ENCODE measurements around the gene TRMT2A.
"Not testable (repeated sequence)": the region's sequence is repeated elsewhere in the genome, so short reads cannot be mapped to it uniquely, and the experiment has no call there.

TRMT2A gene

DNA sequence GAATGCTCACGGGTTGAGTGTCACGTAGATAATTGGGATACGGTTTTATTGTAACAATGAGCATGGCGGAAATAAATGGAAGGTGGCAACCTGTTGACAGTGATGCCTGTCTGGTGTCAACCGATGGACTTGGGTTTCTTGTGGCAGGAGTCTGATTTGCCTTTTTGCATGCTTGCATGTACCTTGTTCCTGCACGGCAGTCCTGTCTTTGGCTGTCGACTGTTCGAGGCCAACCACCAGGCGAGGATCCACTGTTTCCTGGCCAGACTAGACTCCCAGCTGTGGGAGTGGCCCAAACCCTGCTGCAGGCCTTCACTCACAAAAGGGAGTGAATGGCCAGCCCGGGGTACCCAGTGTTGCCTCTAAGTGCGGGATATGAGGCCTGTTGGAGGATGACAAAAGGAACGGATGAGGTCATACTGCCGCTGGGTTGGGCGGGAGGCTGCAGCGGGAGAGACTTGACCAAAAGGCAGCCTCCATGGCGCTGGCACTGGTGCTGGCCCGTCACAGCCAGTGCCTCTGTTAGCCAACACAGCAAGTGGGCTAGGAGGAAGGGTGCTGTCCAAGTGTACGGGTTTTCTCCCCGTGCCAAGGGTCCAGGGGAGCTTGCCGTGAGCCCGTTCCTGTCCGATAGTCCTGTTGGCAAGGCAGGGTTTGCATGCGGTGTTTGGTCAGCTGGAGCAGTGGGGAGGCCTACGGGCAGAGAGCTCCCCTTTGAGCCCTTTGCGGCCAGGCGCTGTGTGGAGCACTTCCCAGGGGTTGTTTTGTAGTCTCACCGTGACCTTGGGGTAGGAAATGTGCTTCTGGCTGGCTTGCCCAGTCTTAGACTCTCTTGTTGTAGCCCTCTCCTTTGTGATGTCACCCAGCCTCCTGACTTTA lies 36.0 kb downstream of the TRMT2A start:
- Mint-ChIP-seq H3K36me3 (ENCODE audit: insufficient read depth) (peaks cover 25% of the 10 kb centered on the region), H3K27ac (peak overlapping the region; percentile 35 to 90), H3K27me3 (no peaks in the 10 kb centered on the region), H3K4me3 (peak overlapping the region; percentile 56 to 89), H3K9me3 (no peaks in the 10 kb centered on the region), H3K4me1 (ENCODE audit: low read depth in 2 of 2) (peaks cover 44% of the 10 kb centered on the region in 2 donors)
- ATAC-seq (replicated peaks), result no peak
- DNase-seq, result no peak

GRCh38 chr22:20080445-20080775 lies 36.6 kb downstream of the TRMT2A start:
- Mint-ChIP-seq H3K27ac (peak overlapping the region; percentile 35 to 90), H3K4me3 (peak overlapping the region; percentile 56 to 89), H3K36me3 (ENCODE audit: insufficient read depth) (peaks cover 19% of the 10 kb centered on the region), H3K4me1 (ENCODE audit: low read depth in 2 of 2) (peaks cover 43% of the 10 kb centered on the region in 2 donors), H3K27me3 (no peaks in the 10 kb centered on the region), H3K9me3 (no peaks in the 10 kb centered on the region)
- peak; percentile 72 for ATAC-seq (replicated peaks)
- peak; percentile 54 to 55 (median 55) for DNase-seq

DNA sequence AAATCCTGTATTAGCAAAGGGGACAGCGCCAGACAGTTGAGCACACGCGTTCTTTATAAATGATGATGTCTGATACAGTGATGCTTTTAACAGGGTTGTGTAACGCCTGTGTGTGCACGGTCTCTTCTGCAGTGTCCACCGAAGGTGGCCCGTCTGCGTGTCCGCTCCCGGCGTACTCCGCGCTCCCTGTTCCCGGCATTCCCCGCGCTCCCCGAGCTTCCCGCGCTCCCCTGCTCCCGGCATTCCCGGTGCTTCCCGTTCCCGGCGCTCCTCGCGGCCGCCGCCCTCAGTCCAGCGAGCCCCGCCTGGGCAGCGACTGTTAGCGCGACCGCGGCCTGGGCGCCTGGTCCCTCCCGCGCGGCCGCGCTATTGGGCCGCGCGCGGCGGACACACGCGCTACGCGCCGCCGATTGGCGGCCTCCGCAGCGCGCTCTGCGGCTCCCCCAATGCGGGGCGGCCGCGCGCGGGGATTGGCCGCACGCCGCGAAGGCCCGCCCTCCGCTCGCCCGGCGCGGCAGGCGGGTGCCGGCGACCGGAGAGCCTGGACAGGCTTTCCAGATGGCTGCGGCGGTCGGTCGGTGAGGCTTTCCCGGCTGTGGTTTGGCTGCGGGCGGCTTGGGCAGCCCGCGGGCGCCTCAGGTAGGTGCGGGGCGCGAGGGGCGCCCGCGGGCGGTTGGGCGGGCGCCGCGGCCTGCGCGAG lies 37.1 kb downstream of the TRMT2A start, which contains the start of gene DGCR8:
TSS of gene DGCR8 (plus strand) at position 497 of the 700 bp plus-strand sequence. CDS start 5,723 bp downstream, outside the sequence.
- peaks cover 38 to 39% of the 10 kb centered on the region in 2 donors for H3K4me1 Mint-ChIP-seq (ENCODE audit: low read depth in 2 of 2)
- H3K27me3 Mint-ChIP-seq, result no peaks in the 10 kb centered on the region
- ATAC-seq (replicated peaks) (peak; percentile 91), DNase-seq (peak; percentile 51 to 69 (median 59))
- H3K4me3 Mint-ChIP-seq, result peak within 1 kb of the TSS; percentile 81 to 89
- peak within 1 kb of the TSS; percentile 35 to 90 for H3K27ac Mint-ChIP-seq
- H3K36me3 Mint-ChIP-seq (ENCODE audit: insufficient read depth), result peaks cover 14% of the 10 kb centered on the region
- H3K9me3 Mint-ChIP-seq, result no peaks in the 10 kb centered on the region

- Mint-ChIP-seq H3K9me3 (no peaks in the 10 kb centered on the region), H3K27me3 (no peaks in the 10 kb centered on the region), H3K4me1 (ENCODE audit: low read depth in 2 of 2) (peaks cover 12% of the 10 kb centered on the region in 2 donors), H3K36me3 (ENCODE audit: insufficient read depth) (peaks cover 7% of the 10 kb centered on the region), H3K4me3 (no peak overlapping the region), H3K27ac (no peak overlapping the region)
- ATAC-seq (replicated peaks) (no peak), DNase-seq (no peak)
These were observed 40.3 kb downstream of the TRMT2A start for GRCh38 chr22:20076627-20077172.

GRCh38 chr22:20071524-20071972 lies 45.5 kb downstream of the TRMT2A start:
- peaks cover 4% of the 10 kb centered on the region for H3K36me3 Mint-ChIP-seq (ENCODE audit: insufficient read depth)

GRCh38 chr22:20069331-20070042 lies 47.5 kb downstream of the TRMT2A start:
- DNase-seq (no peak), ATAC-seq (replicated peaks) (no peak)
- Mint-ChIP-seq H3K4me3 (no peak overlapping the region), H3K36me3 (ENCODE audit: insufficient read depth) (peaks cover 4% of the 10 kb centered on the region), H3K27ac (peak overlapping the region in 1 of 2 donors; percentile 57), H3K27me3 (no peaks in the 10 kb centered on the region), H3K9me3 (no peaks in the 10 kb centered on the region), H3K4me1 (ENCODE audit: low read depth in 2 of 2) (peaks cover 2 to 4% of the 10 kb centered on the region in 2 donors)

More at GRCh38 chr22:20071524-20071972, 45.5 kb downstream of the TRMT2A start:
- no peak for ATAC-seq (replicated peaks)
- Mint-ChIP-seq H3K4me1 (ENCODE audit: low read depth in 2 of 2) (peaks cover 2 to 4% of the 10 kb centered on the region in 2 donors), H3K4me3 (no peak overlapping the region), H3K27ac (no peak overlapping the region), H3K9me3 (no peaks in the 10 kb centered on the region), H3K27me3 (no peaks in the 10 kb centered on the region)
- no peak for DNase-seq

DNA sequence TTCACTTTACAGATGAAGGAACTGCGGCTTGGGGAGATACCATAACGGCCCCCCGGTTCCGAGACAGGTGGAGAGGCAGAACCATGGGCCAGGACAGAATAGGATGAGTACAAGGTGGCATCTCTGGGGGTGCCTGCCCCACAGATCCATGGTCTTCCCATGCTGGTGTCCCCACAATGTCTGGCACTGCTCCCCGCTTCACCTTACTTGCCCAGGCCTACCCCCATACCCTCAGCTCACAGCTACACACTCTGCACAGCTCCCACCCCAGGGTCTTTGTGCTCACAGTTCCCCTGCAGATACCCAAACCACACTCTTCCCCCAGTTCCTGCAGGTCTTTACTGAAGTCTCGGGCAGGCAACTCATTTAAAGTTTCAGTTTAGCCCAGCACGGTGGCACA lies 48.4 kb downstream of the TRMT2A start:
- peak overlapping the region in 1 of 2 donors; percentile 57 for H3K27ac Mint-ChIP-seq
- DNase-seq (no peak), ATAC-seq (replicated peaks) (no peak)
- H3K4me1 Mint-ChIP-seq (ENCODE audit: low read depth in 2 of 2), result peaks cover 2 to 4% of the 10 kb centered on the region in 2 donors
- H3K9me3 Mint-ChIP-seq, result no peaks in the 10 kb centered on the region
- no peak overlapping the region for H3K4me3 Mint-ChIP-seq
- no peaks in the 10 kb centered on the region for H3K27me3 Mint-ChIP-seq
- peaks cover 4% of the 10 kb centered on the region for H3K36me3 Mint-ChIP-seq (ENCODE audit: insufficient read depth)

DNA sequence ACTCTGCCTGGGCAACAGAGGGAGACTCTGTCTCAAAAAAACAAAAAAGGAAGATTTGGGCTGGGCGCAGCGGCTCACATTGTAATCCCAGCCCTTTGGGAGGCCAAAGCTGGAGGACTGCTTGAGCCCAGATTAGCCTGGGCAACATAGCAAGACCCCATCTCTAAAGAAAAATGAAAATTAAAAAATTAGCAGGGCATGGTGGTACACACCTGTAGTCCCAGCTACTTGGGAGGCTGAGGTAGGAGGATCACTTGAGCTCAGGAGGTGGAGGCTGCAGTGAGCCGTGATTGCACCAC lies 49.7 kb downstream of the TRMT2A start:
- not testable (repeated sequence) for H3K4me1 Mint-ChIP-seq (ENCODE audit: low read depth in 2 of 2); ATAC-seq (replicated peaks); H3K4me3 Mint-ChIP-seq; H3K36me3 Mint-ChIP-seq (ENCODE audit: insufficient read depth); H3K9me3 Mint-ChIP-seq; DNase-seq; H3K27ac Mint-ChIP-seq; H3K27me3 Mint-ChIP-seq

DNA sequence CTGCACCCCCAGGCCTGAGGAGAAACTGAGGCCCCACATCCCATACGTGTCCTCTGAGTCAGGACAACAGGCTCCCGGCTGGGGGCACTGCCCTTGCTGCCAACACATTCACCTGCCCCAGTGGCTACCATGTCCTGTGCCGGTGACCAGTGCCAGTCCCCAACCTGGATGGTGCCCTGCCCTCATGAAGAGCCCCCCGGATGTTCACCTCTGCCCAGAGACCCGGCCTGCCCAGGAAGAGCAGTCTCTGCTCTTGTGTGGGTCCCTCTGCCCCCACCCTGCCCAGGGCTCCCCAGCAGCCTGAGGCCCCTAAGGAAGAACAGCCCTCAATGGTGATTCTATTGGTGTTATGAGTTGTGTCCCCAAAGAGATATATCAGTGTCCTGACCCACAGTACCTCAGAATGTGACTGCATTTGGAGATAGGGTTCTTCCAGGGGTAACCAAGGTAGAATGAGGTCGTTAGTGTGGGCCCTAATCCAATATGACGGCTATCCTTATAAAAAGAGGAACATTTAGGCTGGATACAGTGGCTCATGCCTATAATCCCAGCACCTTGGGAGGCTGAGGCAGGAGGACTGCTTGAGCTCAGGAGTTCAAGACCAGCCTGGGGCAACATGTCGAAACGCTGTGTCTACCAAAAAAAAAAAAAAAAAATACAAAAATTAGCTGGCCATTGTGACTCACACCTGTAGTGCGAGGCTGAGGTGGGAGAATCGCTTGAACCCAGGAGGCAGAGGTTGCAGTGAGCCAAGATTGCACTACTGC lies 50.2 kb downstream of the TRMT2A start:
- H3K36me3 Mint-ChIP-seq (ENCODE audit: insufficient read depth), result peaks cover 10% of the 10 kb centered on the region
- peak overlapping the region in 1 of 2 donors; percentile 4 for H3K27ac Mint-ChIP-seq
- H3K27me3 Mint-ChIP-seq, result no peaks in the 10 kb centered on the region
- no peak overlapping the region for H3K4me3 Mint-ChIP-seq
- no peaks in the 10 kb centered on the region for H3K9me3 Mint-ChIP-seq
- peaks cover 2 to 7% of the 10 kb centered on the region in 2 donors for H3K4me1 Mint-ChIP-seq (ENCODE audit: low read depth in 2 of 2)
- DNase-seq, result no peak
- no peak for ATAC-seq (replicated peaks)

DNA sequence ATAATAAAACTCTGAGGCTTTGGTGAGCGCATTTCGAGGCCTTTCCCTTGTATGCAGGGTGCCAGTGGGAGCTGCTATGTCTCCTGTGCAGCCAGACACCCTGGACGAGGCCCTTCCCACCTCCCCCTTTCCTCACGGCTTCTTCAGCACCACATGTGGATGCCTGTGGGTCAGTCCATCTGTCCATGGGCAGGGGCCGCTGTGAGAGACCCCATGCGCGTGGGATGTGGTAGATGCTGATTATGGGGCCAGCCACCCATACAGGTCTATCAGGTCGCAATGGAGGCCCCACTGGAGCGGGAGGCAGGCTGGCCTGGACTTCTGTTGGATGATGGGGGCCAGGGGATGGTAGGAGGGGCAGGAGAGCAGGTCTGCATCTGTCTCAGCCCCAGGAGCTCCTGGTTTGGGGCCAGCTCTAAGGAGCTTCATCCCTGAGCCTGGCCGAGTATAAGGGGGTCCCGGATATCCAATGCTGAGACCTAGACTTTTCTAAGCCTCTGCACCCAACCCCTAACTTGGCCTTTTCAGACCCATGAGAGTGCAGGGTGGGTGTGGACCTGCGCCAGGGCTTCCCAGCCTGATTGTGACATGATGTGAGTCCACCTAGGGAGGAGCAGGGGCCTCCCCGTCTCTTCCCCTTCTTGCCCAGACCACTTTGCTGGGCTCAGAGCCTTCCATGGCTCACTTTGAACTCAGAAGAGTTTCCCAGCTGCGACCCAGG lies 51.0 kb downstream of the TRMT2A start:
- Mint-ChIP-seq H3K4me3 (no peak overlapping the region), H3K9me3 (no peaks in the 10 kb centered on the region), H3K27ac (peak overlapping the region in 1 of 2 donors; percentile 4), H3K27me3 (no peaks in the 10 kb centered on the region), H3K36me3 (ENCODE audit: insufficient read depth) (peaks cover 14% of the 10 kb centered on the region), H3K4me1 (ENCODE audit: low read depth in 2 of 2) (peaks cover 4 to 7% of the 10 kb centered on the region in 2 donors)
- no peak for DNase-seq
- no peak for ATAC-seq (replicated peaks)

DNA sequence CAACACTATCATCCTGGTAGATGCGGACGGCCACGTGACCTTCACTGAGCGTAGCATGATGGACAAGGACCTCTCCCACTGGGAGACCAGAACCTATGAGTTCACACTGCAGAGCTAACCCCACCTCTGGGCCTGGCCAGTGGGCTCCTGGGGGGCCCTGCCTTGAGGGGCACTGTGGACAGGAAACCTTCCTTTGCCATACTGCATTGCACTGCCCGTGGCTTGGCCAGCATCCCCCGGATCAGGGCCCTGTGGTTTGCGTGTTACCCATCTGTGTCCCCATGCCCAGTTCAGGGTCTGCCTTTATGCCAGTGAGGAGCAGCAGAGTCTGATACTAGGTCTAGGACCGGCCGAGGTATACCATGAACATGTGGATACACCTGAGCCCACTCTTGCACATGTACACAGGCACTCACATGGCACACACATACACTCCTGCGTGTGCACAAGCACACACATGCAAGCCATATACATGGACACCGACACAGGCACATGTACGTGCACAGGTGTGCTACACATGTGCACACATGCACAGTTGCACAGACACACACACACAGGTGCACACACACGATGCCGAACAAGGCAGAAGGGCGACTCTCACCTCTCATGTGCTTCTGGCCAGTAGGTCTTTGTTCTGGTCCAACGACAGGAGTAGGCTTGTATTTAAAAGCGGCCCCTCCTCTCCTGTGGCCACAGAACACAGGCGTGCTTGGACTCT lies 52.3 kb downstream of the TRMT2A start:
- Mint-ChIP-seq H3K36me3 (ENCODE audit: insufficient read depth) (peaks cover 14% of the 10 kb centered on the region), H3K27me3 (no peaks in the 10 kb centered on the region), H3K9me3 (no peaks in the 10 kb centered on the region), H3K27ac (no peak overlapping the region), H3K4me1 (ENCODE audit: low read depth in 2 of 2) (peaks cover 4 to 7% of the 10 kb centered on the region in 2 donors), H3K4me3 (no peak overlapping the region)
- DNase-seq, result no peak
- no peak for ATAC-seq (replicated peaks)

- DNase-seq (no peak), ATAC-seq (replicated peaks) (no peak)
- H3K27me3 Mint-ChIP-seq, result no peaks in the 10 kb centered on the region
- no peak overlapping the region for H3K4me3 Mint-ChIP-seq
- no peaks in the 10 kb centered on the region for H3K9me3 Mint-ChIP-seq
- H3K36me3 Mint-ChIP-seq (ENCODE audit: insufficient read depth), result peaks cover 14% of the 10 kb centered on the region
- H3K4me1 Mint-ChIP-seq (ENCODE audit: low read depth in 2 of 2), result peaks cover 4 to 11% of the 10 kb centered on the region in 2 donors
- no peak overlapping the region for H3K27ac Mint-ChIP-seq
These were observed 52.9 kb downstream of the TRMT2A start for GRCh38 chr22:20064140-20064480.
